Activated CD4-positive, alpha-beta T cell treated with anti-CD3 and anti-CD28 coated beads, Interleukin-2, amount 10 ng/mL, durations not matched to agents 7 days and 5 days (primary cell): ENCODE measurements around the gene AMIGO1. TPM values are rescaled to one million over a fixed set of nuclear protein-coding genes. Genes with fewer than 3 reads are reported as not detected.
A peak's percentile ranks its signal among the peaks of the same experiment; 100 is the strongest.

Experiments
- CTCF ChIA-PET: fragments of 350-600 bp; sonication (Branson Sonifier 250); formaldehyde crosslinking; loops from one replicate; lab custom pipeline; 2021; ENCODE audit warnings: antibody characterized with exemption; lab: Charles Lee
- POLR2A ChIA-PET: fragments of 350-600 bp; sonication (Branson Sonifier 250); formaldehyde crosslinking; loops from one replicate; lab custom pipeline; 2021; ENCODE audit warnings: antibody characterized with exemption; lab: Charles Lee
- DNase-seq: peaks from one replicate; pipeline ENCODE4 v3.0.0-alpha.2; 2020
- H3K27ac Mint-ChIP-seq: one replicate; pipeline ENCODE4 v1.8.0; 2021; ENCODE audit warnings: mild to moderate bottlenecking, moderate library complexity, mixed read lengths
- H3K27me3 Mint-ChIP-seq: one replicate; pipeline ENCODE4 v1.8.0; 2021; ENCODE audit warnings: mixed read lengths
- H3K36me3 Mint-ChIP-seq: one replicate; pipeline ENCODE4 v1.8.0; 2021; ENCODE audit warnings: low read depth, mixed read lengths
- H3K4me1 Mint-ChIP-seq: one replicate; pipeline ENCODE4 v1.8.0; 2021; ENCODE audit warnings: mixed read lengths
- H3K4me3 Mint-ChIP-seq: one replicate; pipeline ENCODE4 v1.8.0; 2021; ENCODE audit warnings: mild to moderate bottlenecking, moderate library complexity, mixed read lengths
- H3K9me3 Mint-ChIP-seq: one replicate; pipeline ENCODE4 v1.8.0; 2021; ENCODE audit warnings: mixed read lengths
- total RNA-seq, 2 experiments: library from RNA; stranded (reverse); gene quantifications; one replicate each; pipeline ENCODE4 v1.2.3, GENCODE V29; 2021

AMIGO1 gene
- total RNA-seq, 2 experiments from 2014 or later: 5.8 to 7.6 TPM

DNA sequence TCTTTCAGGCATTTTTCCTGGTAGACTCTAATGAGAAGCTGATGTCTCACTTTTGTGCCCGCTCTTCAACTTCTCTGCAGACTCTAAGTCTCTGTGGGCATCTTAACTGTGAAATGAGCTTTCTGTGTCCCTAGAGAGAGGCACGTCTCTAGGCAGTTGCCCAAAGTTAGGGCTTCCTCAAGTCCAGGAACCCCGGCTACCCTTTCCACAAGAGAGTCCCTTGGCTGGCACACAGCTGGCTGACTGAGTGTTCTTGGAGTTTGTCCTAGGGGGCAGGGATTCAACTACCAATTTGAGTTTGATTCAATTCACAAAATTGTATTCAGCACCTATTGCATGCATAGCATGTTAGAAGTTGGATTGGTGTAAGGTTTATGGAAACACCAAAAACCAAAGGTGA, 31.6 kb upstream of the AMIGO1 start:
- ChIA-PET POLR2A (no interaction called here), CTCF (interaction anchor here (1.1 to 46.6 kb wide), 6 partner anchors 9 to 277 kb away, joined by 3 to 1139 read pairs (median 8); partner anchors contain the start of genes AMIGO1, ATXN7L2 and CYB561D1)
- Mint-ChIP-seq H3K4me3 (no peak overlapping the region), H3K36me3 (no peaks in the 10 kb centered on the region), H3K27me3 (no peaks in the 10 kb centered on the region), H3K27ac (peak overlapping the region; percentile 25), H3K4me1 (peaks cover under 1% of the 10 kb centered on the region), H3K9me3 (no peaks in the 10 kb centered on the region)
- DNase-seq: no peak

- no peak within 1 kb of the TSS for H3K4me3 Mint-ChIP-seq
- ChIA-PET CTCF (interaction anchor here (1.1 to 46.6 kb wide), 6 partner anchors 7 to 237 kb away, joined by 3 to 1139 read pairs (median 8); partner anchors contain the start of genes AMIGO1, ATXN7L2, CYB561D1 and GNAI3), POLR2A (no interaction called here)
- DNase-seq: no peak
- peak within 1 kb of the TSS; percentile 32 for H3K27ac Mint-ChIP-seq
- H3K27me3 Mint-ChIP-seq: no peaks in the 10 kb centered on the region
- no peaks in the 10 kb centered on the region for H3K9me3 Mint-ChIP-seq
- no peaks in the 10 kb centered on the region for H3K36me3 Mint-ChIP-seq
- H3K4me1 Mint-ChIP-seq: no peaks in the 10 kb centered on the region
These were observed 30.1 kb upstream of the AMIGO1 start, which contains the start of gene GPR61 for GRCh38 chr1:109539676-109540075. TSS of gene GPR61 (plus strand) at chr1:109539872. CDS start at chr1:109543023, 3,151 bp downstream.

DNA sequence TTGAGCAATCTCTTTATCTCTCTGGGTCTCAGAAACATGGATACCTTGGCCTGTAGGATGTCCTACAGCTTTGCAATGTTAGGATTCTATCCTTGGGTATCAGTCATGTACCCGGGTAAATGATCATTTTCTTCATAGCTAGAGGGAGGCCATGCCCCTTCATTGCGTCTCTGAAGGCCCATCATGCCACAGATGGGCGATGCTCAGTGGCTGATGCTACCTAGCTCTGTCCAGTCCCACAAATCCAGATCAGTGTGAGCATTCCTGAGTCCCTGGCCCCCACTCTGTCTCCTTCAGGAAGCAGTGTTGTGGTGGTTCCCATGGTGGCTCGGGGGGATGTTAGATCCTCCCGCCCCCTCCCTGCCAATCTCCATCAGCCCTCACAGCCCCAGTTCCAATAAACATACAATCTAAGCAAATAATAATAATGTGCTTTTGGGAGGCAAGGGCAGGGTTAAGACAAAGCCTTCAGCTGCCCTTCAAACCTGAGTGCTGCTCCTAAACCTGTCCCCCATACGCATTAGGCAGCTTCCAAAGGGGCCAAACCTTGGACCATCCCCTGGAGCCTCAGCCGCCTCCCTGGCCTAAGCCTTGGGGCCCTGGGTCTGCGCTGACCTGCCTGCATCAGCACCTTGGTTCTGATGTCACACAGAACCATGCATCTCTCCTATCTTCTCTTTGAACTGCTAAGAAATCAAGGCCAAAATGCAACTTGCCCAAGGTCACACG, 29.5 kb upstream of the AMIGO1 start:
- no peak overlapping the region for H3K4me3 Mint-ChIP-seq
- H3K36me3 Mint-ChIP-seq: no peaks in the 10 kb centered on the region
- DNase-seq: no peak
- ChIA-PET CTCF (interaction anchor here (1.0 to 46.6 kb wide), 7 partner anchors 9 to 446 kb away, joined by 3 to 1139 read pairs (median 4); partner anchors contain the start of genes AHCYL1, AMIGO1, ATXN7L2 and CYB561D1), POLR2A (no interaction called here)
- no peak overlapping the region for H3K27ac Mint-ChIP-seq
- H3K4me1 Mint-ChIP-seq: no peaks in the 10 kb centered on the region
- H3K9me3 Mint-ChIP-seq: no peaks in the 10 kb centered on the region
- H3K27me3 Mint-ChIP-seq: no peaks in the 10 kb centered on the region

DNA sequence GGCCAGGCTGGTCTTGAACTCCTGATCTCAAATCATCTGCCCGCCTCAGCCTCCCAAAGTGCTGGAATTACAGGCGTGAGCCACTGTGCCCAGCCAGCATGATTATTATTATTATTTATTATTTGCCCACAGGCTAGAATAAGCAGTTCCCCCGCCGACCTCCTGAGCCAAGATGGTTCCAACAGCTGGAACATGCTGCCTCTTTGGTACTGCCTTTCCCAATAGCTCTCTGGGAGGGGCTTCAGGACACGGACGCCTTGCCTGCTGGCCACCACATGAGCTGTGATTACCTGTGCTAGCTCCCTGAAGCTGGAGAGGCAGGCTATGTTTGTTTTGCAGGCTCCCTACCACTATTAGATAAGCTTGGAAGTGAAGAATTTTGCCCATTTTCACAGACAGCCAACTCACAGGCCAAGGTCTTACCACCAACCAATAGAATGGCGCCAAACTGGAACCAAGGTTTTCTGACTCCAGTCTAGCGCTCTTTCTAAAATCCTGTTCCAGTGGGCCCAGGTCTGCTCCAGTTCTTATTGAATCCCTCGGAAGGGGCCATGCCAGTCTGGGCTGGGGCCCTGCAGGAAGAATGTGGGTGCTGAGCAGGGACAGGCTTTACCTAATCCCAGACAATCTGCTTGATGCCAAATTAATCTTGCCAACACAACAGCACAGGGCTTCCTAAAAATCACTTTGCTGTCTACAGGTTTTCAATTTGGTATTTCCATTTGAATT, 28.1 kb upstream of the AMIGO1 start:
- Mint-ChIP-seq H3K9me3 (no peaks in the 10 kb centered on the region), H3K27me3 (no peaks in the 10 kb centered on the region), H3K36me3 (no peaks in the 10 kb centered on the region), H3K4me1 (peaks cover 4% of the 10 kb centered on the region), H3K4me3 (no peak overlapping the region), H3K27ac (no peak overlapping the region)
- CTCF ChIA-PET: interaction anchor here (1.0 to 46.6 kb wide), 4 partner anchors 9 to 447 kb away, joined by 3 to 1139 read pairs (median 4); partner anchors contain the start of genes AHCYL1, AMIGO1, ATXN7L2 and CYB561D1
- POLR2A ChIA-PET: no interaction called here
- DNase-seq: no peak

DNA sequence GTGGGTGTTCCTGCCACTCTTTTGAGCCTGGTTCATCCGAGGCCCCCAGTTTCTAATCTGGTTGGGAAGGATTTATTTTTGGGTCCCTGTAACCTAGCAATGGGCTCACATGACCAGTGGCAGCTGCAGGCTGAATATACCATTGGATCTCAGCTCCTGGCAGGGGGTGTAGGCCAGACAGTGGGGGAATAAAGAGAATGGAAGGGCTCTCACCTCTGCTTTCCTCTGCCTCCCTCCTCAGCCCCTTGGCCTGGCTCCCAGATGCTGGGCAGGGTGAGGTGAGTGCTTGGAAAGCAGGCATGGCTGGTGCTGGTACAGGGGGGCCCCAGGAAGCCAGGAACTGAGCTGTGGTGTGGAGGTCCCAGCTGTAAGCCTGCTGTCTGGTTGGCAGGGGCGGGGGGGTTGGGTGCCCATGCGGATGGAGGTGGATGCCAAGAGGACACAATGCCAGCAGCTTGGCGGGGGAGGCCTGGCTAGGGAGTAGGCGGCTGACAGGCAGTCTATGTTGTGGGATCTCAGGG, 26.5 kb upstream of the AMIGO1 start:
- Mint-ChIP-seq H3K36me3 (no peaks in the 10 kb centered on the region), H3K27ac (no peak overlapping the region), H3K27me3 (no peaks in the 10 kb centered on the region), H3K4me3 (no peak overlapping the region), H3K4me1 (peaks cover 20% of the 10 kb centered on the region), H3K9me3 (no peaks in the 10 kb centered on the region)
- POLR2A ChIA-PET: no interaction called here
- no peak for DNase-seq
- CTCF ChIA-PET: interaction anchor here (1.0 to 46.6 kb wide), 3 partner anchors 37 to 127 kb away, joined by 4 to 1139 read pairs (median 7); partner anchors contain the start of genes AMIGO1, ATXN7L2 and CYB561D1

GRCh38 chr1:109535481-109535880, 26.0 kb upstream of the AMIGO1 start:
- CTCF ChIA-PET: interaction anchor here (0.7 to 46.6 kb wide), 6 partner anchors 10 to 253 kb away, joined by 3 to 1139 read pairs (median 6); partner anchors contain the start of genes AMIGO1, ATXN7L2 and CYB561D1
- Mint-ChIP-seq H3K9me3 (no peaks in the 10 kb centered on the region), H3K36me3 (no peaks in the 10 kb centered on the region), H3K4me1 (peaks cover 26% of the 10 kb centered on the region), H3K27me3 (no peaks in the 10 kb centered on the region), H3K4me3 (no peak overlapping the region), H3K27ac (peak overlapping the region; percentile 58)
- POLR2A ChIA-PET: no interaction called here
- DNase-seq: no peak

- H3K27me3 Mint-ChIP-seq: no peaks in the 10 kb centered on the region
- CTCF ChIA-PET: interaction anchor here (0.6 to 46.6 kb wide), 7 partner anchors 11 to 434 kb away, joined by 3 to 1139 read pairs (median 7); partner anchors contain the start of genes AMIGO1, ATXN7L2 and CYB561D1
- DNase-seq: no peak
- H3K4me1 Mint-ChIP-seq: peaks cover 37% of the 10 kb centered on the region
- no peaks in the 10 kb centered on the region for H3K36me3 Mint-ChIP-seq
- no peak overlapping the region for H3K27ac Mint-ChIP-seq
- POLR2A ChIA-PET: interaction anchor here (0.6 kb wide), 1 partner anchor 41 kb away, joined by 4 read pairs; the partner anchor contains the start of gene CYB561D1
- no peak overlapping the region for H3K4me3 Mint-ChIP-seq
- H3K9me3 Mint-ChIP-seq: no peaks in the 10 kb centered on the region
These were observed 24.9 kb upstream of the AMIGO1 start for GRCh38 chr1:109534307-109534858.

DNA sequence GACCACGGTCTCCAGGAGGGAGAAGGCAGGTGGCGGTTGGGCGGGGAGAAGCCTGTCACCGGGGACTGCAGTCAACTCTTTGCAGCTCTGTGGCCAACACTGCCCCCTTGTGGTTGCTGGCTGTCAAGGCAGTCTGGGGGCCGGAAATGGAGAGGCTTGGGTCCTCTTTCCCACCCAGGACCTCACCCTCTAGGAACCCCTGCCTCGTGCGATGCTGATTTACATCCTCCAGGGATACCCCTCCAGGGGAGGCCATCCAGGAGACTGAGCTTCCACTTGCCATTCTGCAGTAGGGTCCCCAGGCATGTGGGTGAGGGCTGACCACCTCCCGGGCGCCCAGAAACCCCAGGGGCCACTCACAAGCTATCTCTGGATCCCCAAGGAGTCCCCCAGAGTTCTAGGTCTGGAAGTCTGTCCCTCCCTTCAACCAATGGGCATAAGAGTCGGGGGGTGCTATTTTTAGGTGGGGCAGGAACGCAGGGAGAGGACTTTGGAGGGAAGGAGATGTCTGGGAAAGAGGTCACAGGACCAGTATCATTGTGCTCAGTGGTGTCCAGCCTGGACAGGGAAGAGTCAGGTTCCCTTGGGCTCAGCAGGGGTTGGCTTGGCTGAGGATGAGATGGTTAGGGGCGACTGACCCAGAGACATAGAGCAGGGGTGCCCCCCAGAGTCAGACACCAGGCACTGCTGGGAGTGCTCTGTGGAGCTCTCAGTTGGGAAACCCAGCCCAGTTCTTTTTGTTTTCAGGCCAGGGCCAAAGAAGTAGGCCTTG, 23.0 kb upstream of the AMIGO1 start:
- DNase-seq: peak; percentile 94
- ChIA-PET CTCF (interaction anchor here (0.6 to 46.6 kb wide), 65 partner anchors 9 to 840 kb away, joined by 3 to 1139 read pairs (median 4); partner anchors contain the start of genes AHCYL1, AMIGO1, AMPD2 and ATXN7L2), POLR2A (interaction anchor here (1.4 kb wide), 1 partner anchor 30 kb away, joined by 4 read pairs; no protein-coding TSS in a partner anchor)
- Mint-ChIP-seq H3K27me3 (no peaks in the 10 kb centered on the region), H3K27ac (peak overlapping the region; percentile 96), H3K4me3 (peak overlapping the region; percentile 40), H3K4me1 (peaks cover 37% of the 10 kb centered on the region), H3K9me3 (no peaks in the 10 kb centered on the region), H3K36me3 (no peaks in the 10 kb centered on the region)

DNA sequence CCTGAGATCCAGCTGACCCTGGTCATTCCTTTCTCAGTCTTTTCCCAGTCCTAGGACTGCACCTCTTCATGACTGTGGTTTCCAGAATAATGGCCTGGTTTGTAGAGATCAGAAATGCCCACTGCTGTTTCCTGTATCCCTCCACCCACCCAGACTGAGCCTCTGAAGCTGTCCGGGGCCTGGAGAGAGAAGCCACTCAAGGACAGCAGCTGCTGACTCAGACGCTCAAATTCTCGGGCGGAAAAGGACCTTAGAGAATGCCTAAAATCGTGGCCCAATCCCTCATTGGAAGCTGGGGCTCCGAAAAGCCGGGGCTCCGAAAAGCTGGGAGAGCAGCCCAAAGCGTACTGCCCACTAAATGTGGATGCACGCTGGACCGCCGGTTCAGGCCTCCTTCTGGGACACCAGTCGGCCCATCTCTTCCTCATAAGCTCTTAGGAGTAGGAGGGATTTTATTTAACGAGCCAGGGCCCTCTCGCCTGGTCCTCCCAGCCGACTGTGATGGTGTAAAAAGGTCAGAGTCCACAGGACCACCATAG, 22.4 kb upstream of the AMIGO1 start:
- no peaks in the 10 kb centered on the region for H3K27me3 Mint-ChIP-seq
- H3K4me1 Mint-ChIP-seq: peaks cover 39% of the 10 kb centered on the region
- ChIA-PET POLR2A (interaction anchor here (1.4 kb wide), 1 partner anchor 30 kb away, joined by 4 read pairs; no protein-coding TSS in a partner anchor), CTCF (interaction anchor here (0.6 to 46.6 kb wide), 53 partner anchors 8 to 839 kb away, joined by 3 to 1139 read pairs (median 5); partner anchors contain the start of genes AHCYL1, AMIGO1, AMPD2 and ATXN7L2)
- DNase-seq: no peak
- H3K9me3 Mint-ChIP-seq: no peaks in the 10 kb centered on the region
- peak overlapping the region; percentile 96 for H3K27ac Mint-ChIP-seq
- H3K36me3 Mint-ChIP-seq: no peaks in the 10 kb centered on the region
- peak overlapping the region; percentile 40 for H3K4me3 Mint-ChIP-seq

DNA sequence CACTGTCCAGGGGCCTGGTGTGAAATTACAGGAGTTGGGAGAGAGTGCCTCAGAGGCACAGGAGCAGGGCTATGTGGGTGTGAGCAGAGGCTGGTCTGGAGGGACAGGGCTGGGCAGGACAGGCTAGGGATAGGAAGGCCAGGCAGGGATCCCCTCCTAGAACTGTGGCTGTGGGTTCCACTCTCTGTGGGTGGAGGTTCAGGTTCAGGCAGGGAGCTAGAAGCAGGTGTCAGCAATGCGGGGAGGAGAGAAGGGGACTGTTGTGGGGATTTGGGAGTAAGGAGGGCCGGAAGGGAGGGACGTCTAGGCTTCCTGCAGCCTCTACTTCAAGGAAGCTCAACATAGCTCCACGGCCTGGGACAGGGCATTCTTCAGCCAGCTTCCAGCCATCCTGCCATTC, 21.9 kb upstream of the AMIGO1 start:
- Mint-ChIP-seq H3K36me3 (no peaks in the 10 kb centered on the region), H3K27me3 (peaks cover 2% of the 10 kb centered on the region), H3K4me3 (peak overlapping the region; percentile 17), H3K9me3 (no peaks in the 10 kb centered on the region), H3K27ac (peak overlapping the region; percentile 96), H3K4me1 (peaks cover 39% of the 10 kb centered on the region)
- ChIA-PET CTCF (interaction anchor here (0.9 to 46.6 kb wide), 35 partner anchors 11 to 453 kb away, joined by 3 to 1139 read pairs (median 6); partner anchors contain the start of genes AHCYL1, AMIGO1, AMPD2 and ATXN7L2), POLR2A (interaction anchor here (1.4 kb wide), 1 partner anchor 29 kb away, joined by 4 read pairs; no protein-coding TSS in a partner anchor)
- no peak for DNase-seq
